Hepatocyte (in vitro differentiated cells): ENCODE results near the gene ADAMTSL1. TPM values are rescaled to one million over a fixed set of nuclear protein-coding genes. Genes with fewer than 3 reads are reported as not detected.

ENCODE experiments used
- DNase-seq: peaks from one replicate; pipeline ENCODE4 v3.0.0-alpha.2; 2016; ENCODE audit warnings: low spot score
- H2AFZ ChIP-seq: fragments of 200-600 bp; sonication (generic); 2 replicates; pipeline ENCODE4 v1.6.0; 2016; ENCODE audit warnings: antibody characterized with exemption, mild to moderate bottlenecking
- H3K27ac ChIP-seq: fragments of 200-600 bp; sonication (generic); 2 replicates; pipeline ENCODE4 v1.5.1; 2016; ENCODE audit warnings: mild to moderate bottlenecking
- H3K27me3 ChIP-seq: fragments of 200-600 bp; sonication (generic); 2 replicates; pipeline ENCODE4 v1.6.1; 2016
- H3K36me3 ChIP-seq: fragments of 200-600 bp; sonication (generic); replicated peaks from 2 replicates; pipeline ENCODE4 v1.5.1; 2016; ENCODE audit warnings: low read depth; ENCODE audit not compliant: insufficient read depth
- H3K4me1 ChIP-seq: fragments of 200-600 bp; sonication (generic); 2 replicates; pipeline ENCODE4 v1.5.1; 2016; ENCODE audit warnings: mild to moderate bottlenecking, moderate library complexity; ENCODE audit not compliant: insufficient read depth
- H3K4me2 ChIP-seq: fragments of 200-600 bp; sonication (generic); 2 replicates; pipeline ENCODE4 v1.6.0; 2016
- H3K4me3 ChIP-seq: fragments of 200-600 bp; sonication (generic); 2 replicates; pipeline ENCODE4 v1.5.1; 2016; ENCODE audit warnings: mild to moderate bottlenecking
- H3K79me2 ChIP-seq: fragments of 200-600 bp; sonication (generic); 2 replicates; pipeline ENCODE4 v1.6.0; 2017; ENCODE audit warnings: mild to moderate bottlenecking
- H3K9me2 ChIP-seq: fragments of 200-600 bp; sonication (generic); replicated peaks from 2 replicates; pipeline ENCODE4 v1.6.0; 2017; ENCODE audit warnings: mild to moderate bottlenecking; ENCODE audit not compliant: insufficient read depth
- H3K9me3 ChIP-seq: fragments of 200-600 bp; sonication (generic); 2 replicates; pipeline ENCODE4 v1.5.1; 2016; ENCODE audit warnings: low read depth, mild to moderate bottlenecking
- H4K20me1 ChIP-seq: fragments of 200-600 bp; sonication (generic); 2 replicates; pipeline ENCODE4 v1.6.0; 2016; ENCODE audit warnings: mild to moderate bottlenecking; ENCODE audit not compliant: insufficient read depth, poor library complexity, severe bottlenecking
- CTCF ChIP-seq: fragments of 200-600 bp; sonication (generic); IDR thresholded peaks from 2 replicates; pipeline ENCODE4 v1.5.1; 2016; ENCODE audit warnings: antibody characterized with exemption, mild to moderate bottlenecking; ENCODE audit not compliant: poor library complexity
- EZH2 ChIP-seq: fragments of 200-600 bp; sonication (generic); IDR thresholded peaks from 2 replicates; pipeline ENCODE4 v1.6.1; 2016; ENCODE audit warnings: antibody characterized with exemption, mild to moderate bottlenecking, borderline replicate concordance
- EZH2phosphoT487 ChIP-seq: fragments of 200-600 bp; sonication (generic); IDR thresholded peaks from one replicate; pipeline ENCODE4 v1.6.1; 2018; ENCODE audit warnings: antibody characterized with exemption, mild to moderate bottlenecking, low read depth, moderate library complexity; ENCODE audit not compliant: unreplicated experiment, severe bottlenecking
- WGBS: methylation state at CpG from one replicate; pipeline ENCODE4 v1.1.6; 2016; ENCODE audit warnings: low lambda C conversion rate; ENCODE audit errors: missing lambda C conversion rate; 5-methylcytosine and 5-hydroxymethylcytosine counted together
- polyA plus RNA-seq: library from polyadenylated mRNA; unstranded; fragments of >200 nt; fragmentation: Nextera tagmentation; extraction: Ambion mirVana; gene quantifications from 2 replicates; pipeline ENCODE4 v1.2.1, GENCODE V29; 2016
- total RNA-seq: library from RNA; depleted of rRNA; stranded (reverse); fragments of >200 nt; gene quantifications from 2 replicates; pipeline ENCODE4 v1.2.3, GENCODE V29; 2014

ADAMTSL1 gene
- total and polyA plus RNA-seq, 2 experiments from 2014 or later, result 7.2 to 24.0 TPM

GRCh38 chr9:18489861-18490260, 15.9 kb downstream of the ADAMTSL1 start:
- no peaks in the 10 kb centered on the region for H4K20me1 ChIP-seq
- no peaks in the 10 kb centered on the region for H3K9me3 ChIP-seq
- no peak overlapping the region for H3K4me2 ChIP-seq
- WGBS, result 41% methylated on average over 2 of the region's 2 CpGs
- no peak overlapping the region for H3K27ac ChIP-seq
- no peak overlapping the region for H2AFZ ChIP-seq
- no peaks in the 10 kb centered on the region for H3K79me2 ChIP-seq
- no peaks in the 10 kb centered on the region for H3K36me3 ChIP-seq
- peaks cover 18% of the 10 kb centered on the region for H3K4me1 ChIP-seq
- DNase-seq, result no peak
- H3K9me2 ChIP-seq, result no peaks in the 10 kb centered on the region
- TF ChIP-seq EZH2 (no peak), EZH2phosphoT487 (no peak), CTCF (no peak)
- H3K27me3 ChIP-seq, result no peaks in the 10 kb centered on the region
- H3K4me3 ChIP-seq, result no peak overlapping the region

GRCh38 chr9:18490641-18491370, 16.9 kb downstream of the ADAMTSL1 start:
- H4K20me1 ChIP-seq, result no peaks in the 10 kb centered on the region
- peaks cover 18% of the 10 kb centered on the region for H3K4me1 ChIP-seq
- DNase-seq, result no peak
- H3K27ac ChIP-seq, result peak overlapping the region; percentile 36
- no peaks in the 10 kb centered on the region for H3K79me2 ChIP-seq
- no peaks in the 10 kb centered on the region for H3K27me3 ChIP-seq
- WGBS, result 52% methylated on average over 7 of the region's 7 CpGs
- no peak overlapping the region for H2AFZ ChIP-seq
- no peak for TF ChIP-seq CTCF
- TF ChIP-seq EZH2phosphoT487, result no peak
- no peak for TF ChIP-seq EZH2
- H3K9me3 ChIP-seq, result no peaks in the 10 kb centered on the region
- H3K4me2 ChIP-seq, result peak overlapping the region; percentile 36
- no peaks in the 10 kb centered on the region for H3K36me3 ChIP-seq
- no peaks in the 10 kb centered on the region for H3K9me2 ChIP-seq
- no peak overlapping the region for H3K4me3 ChIP-seq

- peaks cover 18% of the 10 kb centered on the region for H3K4me1 ChIP-seq
- no peaks in the 10 kb centered on the region for H3K27me3 ChIP-seq
- H3K9me3 ChIP-seq, result no peaks in the 10 kb centered on the region
- H3K9me2 ChIP-seq, result no peaks in the 10 kb centered on the region
- TF ChIP-seq CTCF (no peak), EZH2 (no peak), EZH2phosphoT487 (no peak)
- H2AFZ ChIP-seq, result no peak overlapping the region
- no peak overlapping the region for H3K27ac ChIP-seq
- H3K36me3 ChIP-seq, result no peaks in the 10 kb centered on the region
- no peak overlapping the region for H3K4me3 ChIP-seq
- H3K4me2 ChIP-seq, result no peak overlapping the region
- no peaks in the 10 kb centered on the region for H3K79me2 ChIP-seq
- DNase-seq, result no peak
- no peaks in the 10 kb centered on the region for H4K20me1 ChIP-seq
Measured at GRCh38 chr9:18492612-18493011, 18.7 kb downstream of the ADAMTSL1 start.
